ENCODE results near the gene PSD4.

The PSD4 gene

DNA sequence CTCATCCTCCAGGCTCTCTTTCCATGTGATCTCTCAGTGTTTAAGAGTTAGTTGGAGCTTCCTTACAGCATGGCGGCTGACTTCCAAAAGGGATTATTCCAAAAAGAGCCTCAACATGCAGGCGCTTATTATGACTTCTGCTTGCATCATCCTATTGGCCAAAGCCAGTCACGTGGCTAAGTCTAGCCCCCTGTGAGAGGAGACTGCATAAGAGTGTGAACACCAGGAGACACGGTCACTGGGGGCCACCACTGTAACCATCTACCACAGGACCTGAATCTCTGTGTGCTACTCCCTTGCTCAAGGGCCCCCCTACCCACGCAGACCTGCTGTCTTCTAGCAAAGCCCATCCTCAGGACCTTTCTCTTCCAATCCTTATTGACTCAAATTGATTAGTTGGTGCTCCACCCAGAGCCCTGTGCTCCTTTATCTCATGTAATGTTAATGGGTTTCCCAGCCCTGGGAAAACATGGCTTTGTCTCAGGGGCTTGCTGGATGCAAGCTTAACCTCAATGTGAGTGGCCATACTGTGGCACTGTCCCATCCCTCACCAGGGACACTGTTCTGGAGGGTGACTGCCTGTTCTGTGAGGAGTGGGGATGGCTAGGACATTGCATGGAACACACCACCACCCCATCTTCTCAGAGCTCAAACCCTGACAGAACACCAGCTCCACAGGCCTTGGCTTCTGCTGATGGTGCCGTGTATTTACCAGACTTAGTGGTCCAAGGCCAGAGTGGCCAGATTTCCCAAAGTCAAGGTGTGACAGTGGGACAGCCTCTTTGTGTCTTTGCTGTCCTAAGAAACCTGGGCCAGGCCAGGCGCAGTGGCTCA is 42.2 kb upstream of the PSD4 start:
- no peak for ATAC-seq
- TF ChIP-seq ARNTL (CRISPR knock-in tag; IDR thresholded peaks at IDR 0.05; ENCODE audit: borderline replicate concordance, low read depth) (no peak), PATZ1 (CRISPR knock-in tag; IDR thresholded peaks at IDR 0.05; ENCODE audit: borderline replicate concordance) (no peak), SNAI2 (CRISPR knock-in tag; IDR thresholded peaks at IDR 0.05) (no peak), ESRRG (CRISPR knock-in tag; IDR thresholded peaks at IDR 0.05) (no peak)

DNA sequence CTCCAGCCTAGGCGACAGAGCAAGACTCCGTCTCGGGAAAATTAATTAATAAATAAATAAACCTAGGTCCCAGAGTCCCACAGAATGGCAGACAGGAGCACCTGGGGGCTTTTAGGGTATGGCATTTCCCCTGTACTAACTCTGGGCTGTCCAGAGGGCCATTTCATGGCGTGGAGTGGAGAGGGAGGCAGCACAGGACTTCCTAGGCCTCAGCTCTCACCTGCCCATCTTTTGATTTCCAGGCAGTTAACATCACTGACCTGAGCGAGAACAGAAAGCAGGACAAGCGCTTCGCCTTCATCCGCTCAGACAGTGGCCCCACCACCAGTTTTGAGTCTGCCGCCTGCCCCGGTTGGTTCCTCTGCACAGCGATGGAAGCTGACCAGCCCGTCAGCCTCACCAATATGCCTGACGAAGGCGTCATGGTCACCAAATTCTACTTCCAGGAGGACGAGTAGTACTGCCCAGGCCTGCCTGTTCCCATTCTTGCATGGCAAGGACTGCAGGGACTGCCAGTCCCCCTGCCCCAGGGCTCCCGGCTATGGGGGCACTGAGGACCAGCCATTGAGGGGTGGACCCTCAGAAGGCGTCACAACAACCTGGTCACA is 41.3 kb upstream of the PSD4 start:
- TF ChIP-seq ZC3H10 (CRISPR knock-in tag; IDR thresholded peaks at IDR 0.05) (no peak), CSRNP3 (CRISPR knock-in tag; IDR thresholded peaks at IDR 0.05) (no peak), OSR1 (CRISPR knock-in tag; IDR thresholded peaks at IDR 0.05) (no peak), PPARA (CRISPR knock-in tag; IDR thresholded peaks at IDR 0.05; ENCODE audit: borderline replicate concordance) (no peak), GLIS3 (CRISPR knock-in tag; IDR thresholded peaks at IDR 0.05) (no peak)
- TF ChIP-seq, protein P1, sequence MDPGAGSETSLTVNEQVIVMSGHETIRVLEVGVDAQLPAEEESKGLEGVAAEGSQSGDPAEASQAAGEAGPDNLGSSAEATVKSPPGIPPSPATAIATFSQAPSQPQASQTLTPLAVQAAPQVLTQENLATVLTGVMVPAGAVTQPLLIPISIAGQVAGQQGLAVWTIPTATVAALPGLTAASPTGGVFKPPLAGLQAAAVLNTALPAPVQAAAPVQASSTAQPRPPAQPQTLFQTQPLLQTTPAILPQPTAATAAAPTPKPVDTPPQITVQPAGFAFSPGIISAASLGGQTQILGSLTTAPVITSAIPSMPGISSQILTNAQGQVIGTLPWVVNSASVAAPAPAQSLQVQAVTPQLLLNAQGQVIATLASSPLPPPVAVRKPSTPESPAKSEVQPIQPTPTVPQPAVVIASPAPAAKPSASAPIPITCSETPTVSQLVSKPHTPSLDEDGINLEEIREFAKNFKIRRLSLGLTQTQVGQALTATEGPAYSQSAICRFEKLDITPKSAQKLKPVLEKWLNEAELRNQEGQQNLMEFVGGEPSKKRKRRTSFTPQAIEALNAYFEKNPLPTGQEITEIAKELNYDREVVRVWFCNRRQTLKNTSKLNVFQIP (CRISPR knock-in tag; IDR thresholded peaks at IDR 0.05; ENCODE audit: borderline replicate concordance, low read depth): no peak
- ATAC-seq: no peak; the same call in 2 of the 3 replicates

GRCh38 chr2:113133704-113134598 is 39.8 kb upstream of the PSD4 start:
- ATAC-seq: no peak
- TF ChIP-seq CSDC2 (CRISPR knock-in tag; IDR thresholded peaks at IDR 0.05): no peak
- TF ChIP-seq SNAI2 (CRISPR knock-in tag; IDR thresholded peaks at IDR 0.05): no peak
- no peak for TF ChIP-seq TCF4 (CRISPR knock-in tag; IDR thresholded peaks at IDR 0.05; ENCODE audit: borderline replicate concordance)
- TF ChIP-seq ZNF565 (CRISPR knock-in tag; conservative IDR thresholded peaks at IDR 0.05; ENCODE audit: low read depth): no peak
- TF ChIP-seq, protein P1 (CRISPR knock-in tag; IDR thresholded peaks at IDR 0.05; ENCODE audit: borderline replicate concordance, low read depth): no peak
- no peak for TF ChIP-seq ESRRG (CRISPR knock-in tag; IDR thresholded peaks at IDR 0.05)
- no peak for TF ChIP-seq ZNF70 (CRISPR knock-in tag; IDR thresholded peaks at IDR 0.05)
- TF ChIP-seq, protein P2, sequence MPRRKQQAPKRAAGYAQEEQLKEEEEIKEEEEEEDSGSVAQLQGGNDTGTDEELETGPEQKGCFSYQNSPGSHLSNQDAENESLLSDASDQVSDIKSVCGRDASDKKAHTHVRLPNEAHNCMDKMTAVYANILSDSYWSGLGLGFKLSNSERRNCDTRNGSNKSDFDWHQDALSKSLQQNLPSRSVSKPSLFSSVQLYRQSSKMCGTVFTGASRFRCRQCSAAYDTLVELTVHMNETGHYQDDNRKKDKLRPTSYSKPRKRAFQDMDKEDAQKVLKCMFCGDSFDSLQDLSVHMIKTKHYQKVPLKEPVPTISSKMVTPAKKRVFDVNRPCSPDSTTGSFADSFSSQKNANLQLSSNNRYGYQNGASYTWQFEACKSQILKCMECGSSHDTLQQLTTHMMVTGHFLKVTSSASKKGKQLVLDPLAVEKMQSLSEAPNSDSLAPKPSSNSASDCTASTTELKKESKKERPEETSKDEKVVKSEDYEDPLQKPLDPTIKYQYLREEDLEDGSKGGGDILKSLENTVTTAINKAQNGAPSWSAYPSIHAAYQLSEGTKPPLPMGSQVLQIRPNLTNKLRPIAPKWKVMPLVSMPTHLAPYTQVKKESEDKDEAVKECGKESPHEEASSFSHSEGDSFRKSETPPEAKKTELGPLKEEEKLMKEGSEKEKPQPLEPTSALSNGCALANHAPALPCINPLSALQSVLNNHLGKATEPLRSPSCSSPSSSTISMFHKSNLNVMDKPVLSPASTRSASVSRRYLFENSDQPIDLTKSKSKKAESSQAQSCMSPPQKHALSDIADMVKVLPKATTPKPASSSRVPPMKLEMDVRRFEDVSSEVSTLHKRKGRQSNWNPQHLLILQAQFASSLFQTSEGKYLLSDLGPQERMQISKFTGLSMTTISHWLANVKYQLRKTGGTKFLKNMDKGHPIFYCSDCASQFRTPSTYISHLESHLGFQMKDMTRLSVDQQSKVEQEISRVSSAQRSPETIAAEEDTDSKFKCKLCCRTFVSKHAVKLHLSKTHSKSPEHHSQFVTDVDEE (CRISPR knock-in tag; IDR thresholded peaks at IDR 0.05): no peak
- TF ChIP-seq ZFP3 (CRISPR knock-in tag; IDR thresholded peaks at IDR 0.05): no peak
- no peak for TF ChIP-seq ZFP30 (CRISPR knock-in tag; IDR thresholded peaks at IDR 0.05)
- TF ChIP-seq TOX (CRISPR knock-in tag; IDR thresholded peaks at IDR 0.05; ENCODE audit: borderline replicate concordance): no peak
- no peak for TF ChIP-seq ISL1 (CRISPR knock-in tag; IDR thresholded peaks at IDR 0.05)
- TF ChIP-seq PATZ1 (CRISPR knock-in tag; IDR thresholded peaks at IDR 0.05; ENCODE audit: borderline replicate concordance): no peak
- no peak for TF ChIP-seq RARB (CRISPR knock-in tag; IDR thresholded peaks at IDR 0.05)
- no peak for TF ChIP-seq OSR1 (CRISPR knock-in tag; IDR thresholded peaks at IDR 0.05)
- TF ChIP-seq CSRNP3 (CRISPR knock-in tag; IDR thresholded peaks at IDR 0.05): no peak
- no peak for TF ChIP-seq ARNTL (CRISPR knock-in tag; IDR thresholded peaks at IDR 0.05; ENCODE audit: borderline replicate concordance, low read depth)
- TF ChIP-seq PPARA (CRISPR knock-in tag; IDR thresholded peaks at IDR 0.05; ENCODE audit: borderline replicate concordance): no peak
- TF ChIP-seq GLIS3 (CRISPR knock-in tag; IDR thresholded peaks at IDR 0.05): no peak

Data from SK-N-SH treated with all-trans-retinoic acid at 6 μM for 48 hours (cell line).